HFFc6 (cell line): ENCODE data around the gene HSF4. TPM values are rescaled to one million over a fixed set of nuclear protein-coding genes. Genes with fewer than 3 reads are reported as not detected.
"Not testable (repeated sequence)": the region's sequence is repeated elsewhere in the genome, so short reads cannot be mapped to it uniquely, and the experiment has no call there.

Experiments used
- DNase-seq: peaks from one replicate; pipeline ENCODE4 v3.0.0-alpha.2; 2018
- H3K27ac Mint-ChIP-seq: 2 replicates; pipeline ENCODE4 v1.8.0; 2020; ENCODE audit warnings: mild to moderate bottlenecking, mixed read lengths
- H3K27me3 Mint-ChIP-seq: 2 replicates; pipeline ENCODE4 v1.8.0; 2021; ENCODE audit warnings: mild to moderate bottlenecking, moderate library complexity, mixed read lengths; ENCODE audit not compliant: insufficient read depth
- H3K36me3 Mint-ChIP-seq: 2 replicates; pipeline ENCODE4 v1.8.0; 2021; ENCODE audit warnings: low read depth, mixed read lengths
- H3K4me1 Mint-ChIP-seq: 2 replicates; pipeline ENCODE4 v1.8.0; 2020; ENCODE audit warnings: low read depth, mixed read lengths
- H3K4me3 Mint-ChIP-seq: 2 replicates; pipeline ENCODE4 v1.8.0; 2020; ENCODE audit warnings: mild to moderate bottlenecking, moderate library complexity, mixed read lengths
- H3K9me3 Mint-ChIP-seq: 2 replicates; pipeline ENCODE4 v1.8.0; 2020; ENCODE audit warnings: mild to moderate bottlenecking, mixed read lengths
- total RNA-seq, 6 experiments: library from RNA; stranded (reverse); fragmentation: NEBNext Ultra II Directional; extraction: Animal tissue kit (Norgen Biotek cat#: 25700); gene quantifications; 2 replicates in 1 of 6; 3 replicates in 5 of 6; pipeline ENCODE4 v1.2.3, GENCODE V29; 2021
- TF ChIP-seq, protein P1 (sequence below): fragments of 200-600 bp; sonication (generic); IDR thresholded peaks from 2 replicates; pipeline ENCODE4 v1.5.0; 2021; ENCODE audit warnings: antibody characterized with exemption, mild to moderate bottlenecking

The HSF4 gene
- total RNA-seq, 6 experiments from 2014 or later = 3.3 to 5.5 (median 4.6) TPM

DNA sequence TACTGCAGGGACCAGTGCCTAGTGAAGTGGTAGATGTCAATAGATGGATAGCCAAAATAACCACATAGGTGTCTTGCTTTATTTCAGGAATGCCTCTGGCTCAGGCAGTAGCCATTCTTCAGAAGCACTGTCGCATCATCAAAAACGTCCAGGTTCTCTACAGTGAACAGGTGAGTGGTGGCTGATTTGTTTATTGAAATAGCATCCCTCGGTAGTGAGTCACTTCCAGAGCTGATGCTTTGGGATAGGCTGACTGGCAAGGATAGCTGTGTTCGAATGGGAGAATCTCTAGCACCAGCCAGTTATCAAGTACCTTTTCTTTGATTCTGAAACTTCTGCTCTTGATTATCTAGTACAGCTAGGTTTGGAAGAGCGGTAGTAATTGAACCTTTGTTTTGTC is 44.5 kb upstream of the HSF4 start:
- Mint-ChIP-seq H3K27me3 (no peaks in the 10 kb centered on the region; the same call in 1 of the 2 replicates), H3K36me3 (peaks cover 18% of the 10 kb centered on the region), H3K9me3 (no peaks in the 10 kb centered on the region), H3K27ac (no peak overlapping the region), H3K4me3 (no peak overlapping the region), H3K4me1 (peaks cover 30% of the 10 kb centered on the region)
- no peak for DNase-seq
- TF ChIP-seq, protein P1, sequence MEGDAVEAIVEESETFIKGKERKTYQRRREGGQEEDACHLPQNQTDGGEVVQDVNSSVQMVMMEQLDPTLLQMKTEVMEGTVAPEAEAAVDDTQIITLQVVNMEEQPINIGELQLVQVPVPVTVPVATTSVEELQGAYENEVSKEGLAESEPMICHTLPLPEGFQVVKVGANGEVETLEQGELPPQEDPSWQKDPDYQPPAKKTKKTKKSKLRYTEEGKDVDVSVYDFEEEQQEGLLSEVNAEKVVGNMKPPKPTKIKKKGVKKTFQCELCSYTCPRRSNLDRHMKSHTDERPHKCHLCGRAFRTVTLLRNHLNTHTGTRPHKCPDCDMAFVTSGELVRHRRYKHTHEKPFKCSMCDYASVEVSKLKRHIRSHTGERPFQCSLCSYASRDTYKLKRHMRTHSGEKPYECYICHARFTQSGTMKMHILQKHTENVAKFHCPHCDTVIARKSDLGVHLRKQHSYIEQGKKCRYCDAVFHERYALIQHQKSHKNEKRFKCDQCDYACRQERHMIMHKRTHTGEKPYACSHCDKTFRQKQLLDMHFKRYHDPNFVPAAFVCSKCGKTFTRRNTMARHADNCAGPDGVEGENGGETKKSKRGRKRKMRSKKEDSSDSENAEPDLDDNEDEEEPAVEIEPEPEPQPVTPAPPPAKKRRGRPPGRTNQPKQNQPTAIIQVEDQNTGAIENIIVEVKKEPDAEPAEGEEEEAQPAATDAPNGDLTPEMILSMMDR = no peak

DNA sequence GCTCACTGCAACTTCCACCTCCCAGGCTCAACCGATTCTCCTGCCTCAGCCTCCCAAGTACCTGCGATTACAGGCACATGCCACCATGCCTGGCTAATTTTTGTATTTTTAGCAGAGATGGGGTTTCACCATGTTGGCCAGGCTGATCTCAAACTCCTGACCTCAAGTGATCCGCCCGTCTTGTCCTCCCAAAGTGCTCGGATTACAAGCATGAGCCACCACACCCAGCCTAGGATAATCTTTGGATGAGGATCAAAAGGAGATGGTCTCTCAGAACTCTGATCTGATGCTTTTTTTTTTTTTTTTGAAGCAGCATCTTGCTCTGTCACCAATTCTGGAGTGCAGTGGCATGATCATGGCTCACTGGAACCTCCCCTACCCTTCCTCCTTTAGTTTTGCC is 41.7 kb upstream of the HSF4 start:
- H3K4me1 Mint-ChIP-seq = peaks cover 11% of the 10 kb centered on the region
- H3K36me3 Mint-ChIP-seq, H3K27me3 Mint-ChIP-seq, H3K4me3 Mint-ChIP-seq, H3K27ac Mint-ChIP-seq, H3K9me3 Mint-ChIP-seq, DNase-seq: not testable (repeated sequence)

DNA sequence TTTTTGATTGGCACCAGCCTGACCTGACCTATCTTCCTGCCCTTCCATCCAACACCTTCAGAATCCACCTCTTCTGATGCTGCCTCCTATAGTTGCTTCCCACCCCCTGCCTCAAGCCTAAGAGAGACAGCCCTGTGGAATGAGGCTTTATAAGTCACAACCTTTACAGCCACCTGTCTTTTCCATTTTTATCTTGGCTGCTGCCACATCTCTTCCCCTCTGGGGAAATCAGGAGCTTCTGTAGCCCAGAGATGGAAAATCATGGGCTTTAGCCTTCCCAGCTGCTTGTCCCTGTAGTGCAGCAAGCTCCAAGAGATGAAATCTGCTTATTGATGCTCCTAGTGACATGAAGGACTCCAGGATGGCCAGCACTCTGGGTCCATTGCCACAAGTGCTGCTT is 36.1 kb upstream of the HSF4 start:
- TF ChIP-seq, protein P1 = no peak
- Mint-ChIP-seq H3K4me1 (no peaks in the 10 kb centered on the region), H3K27me3 (peaks cover 2% of the 10 kb centered on the region; the same call in 1 of the 2 replicates), H3K36me3 (peaks cover 7% of the 10 kb centered on the region), H3K4me3 (no peak overlapping the region), H3K9me3 (no peaks in the 10 kb centered on the region), H3K27ac (no peak overlapping the region)
- DNase-seq = no peak

DNA sequence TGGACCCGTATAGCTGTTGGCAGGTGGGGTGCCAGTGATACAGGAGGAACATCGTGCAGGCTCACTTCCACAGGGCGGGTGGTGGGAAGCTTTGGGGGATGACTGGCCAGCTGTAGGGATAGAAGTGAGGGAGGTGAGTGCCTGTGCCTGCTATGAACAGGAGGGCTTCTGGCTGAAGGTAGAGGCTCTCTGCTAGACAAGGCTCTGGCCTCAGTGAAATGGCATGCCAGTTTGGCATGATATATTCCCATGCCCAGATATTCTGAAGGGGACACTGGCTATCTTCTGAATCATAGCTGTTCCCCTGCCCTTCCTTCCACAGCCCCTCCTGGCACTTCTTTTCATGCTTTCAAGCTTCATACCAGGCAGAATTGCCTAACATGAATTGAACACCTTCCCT is 35.7 kb upstream of the HSF4 start:
- H3K27me3 Mint-ChIP-seq = peaks cover 2% of the 10 kb centered on the region; the same call in 1 of the 2 replicates

DNA sequence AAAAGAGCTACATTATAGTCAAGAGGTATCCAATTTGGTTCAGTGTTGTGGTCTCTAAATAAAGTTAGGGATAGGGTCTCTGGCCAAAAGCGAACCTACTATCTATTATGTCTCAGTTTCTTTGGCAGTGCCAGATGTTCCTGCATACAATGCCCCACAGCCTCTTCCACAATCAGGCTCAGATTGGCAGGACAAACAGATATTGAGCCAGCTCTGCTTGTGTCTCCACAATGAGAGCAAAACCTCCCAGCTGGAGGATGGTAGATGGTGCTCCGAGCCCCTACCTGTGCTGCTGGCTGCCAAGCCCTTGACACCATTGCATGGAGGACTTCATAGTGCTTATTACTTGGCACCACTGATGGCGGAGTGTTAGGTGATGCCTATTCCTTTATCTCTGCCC is 35.1 kb upstream of the HSF4 start:
- Mint-ChIP-seq H3K4me3 (no peak overlapping the region), H3K27ac (no peak overlapping the region), H3K36me3 (no peaks in the 10 kb centered on the region), H3K9me3 (no peaks in the 10 kb centered on the region), H3K27me3 (peaks cover 2% of the 10 kb centered on the region; the same call in 1 of the 2 replicates), H3K4me1 (no peaks in the 10 kb centered on the region)
- no peak for DNase-seq
- TF ChIP-seq, protein P1 = no peak

More for the DNA sequence above, 35.7 kb upstream of the HSF4 start:
- TF ChIP-seq, protein P1 = no peak
- DNase-seq = no peak
- peaks cover 3% of the 10 kb centered on the region for H3K36me3 Mint-ChIP-seq
- H3K9me3 Mint-ChIP-seq = no peaks in the 10 kb centered on the region
- no peak overlapping the region for H3K4me3 Mint-ChIP-seq
- H3K27ac Mint-ChIP-seq = no peak overlapping the region
- H3K4me1 Mint-ChIP-seq = no peaks in the 10 kb centered on the region

DNA sequence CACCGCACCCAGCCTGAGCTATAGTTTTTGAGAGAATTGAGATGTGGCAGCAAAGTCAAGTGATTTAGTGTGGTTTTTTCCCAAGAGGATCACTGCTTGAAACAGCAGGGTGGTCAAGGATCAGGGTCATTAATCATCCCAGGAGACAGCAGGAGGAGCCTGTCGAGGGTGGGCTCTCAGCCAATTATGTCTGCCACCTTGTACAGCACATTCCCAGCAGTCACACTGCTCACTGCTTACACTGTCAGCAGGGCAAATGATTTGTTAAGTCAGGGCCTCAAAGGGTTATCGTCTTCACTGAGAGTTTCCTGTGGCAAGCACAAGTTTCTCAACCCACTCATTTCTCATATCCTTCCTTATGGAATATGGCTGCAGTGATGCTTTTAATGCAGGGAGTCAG is 26.9 kb upstream of the HSF4 start:
- Mint-ChIP-seq H3K36me3 (peaks cover 24% of the 10 kb centered on the region), H3K4me1 (no peaks in the 10 kb centered on the region), H3K27me3 (no peaks in the 10 kb centered on the region; the same call in 1 of the 2 replicates), H3K4me3 (no peak overlapping the region), H3K27ac (no peak overlapping the region), H3K9me3 (no peaks in the 10 kb centered on the region)
- TF ChIP-seq, protein P1 = no peak
- DNase-seq = no peak
